Bronchial epithelial cell (primary cell): ENCODE data around the gene HOXD8. TPM values are rescaled to one million over a fixed set of nuclear protein-coding genes. Genes with fewer than 3 reads are reported as not detected.

ENCODE experiments used
- DNase-seq: peaks from one replicate; pipeline ENCODE4 v3.0.0-alpha.2; 2010; ENCODE audit warnings: low read depth
- FAIRE-seq: peaks from 2 replicates; lab custom pipeline; 2011; peaks lifted over from hg19 to GRCh38; lab: Jason Lieb, UNC
- H3K27me3 ChIP-seq: 2 replicates; pipeline ENCODE4 v1.5.1; 2011; ENCODE audit warnings: low read length; ENCODE audit not compliant: control insufficient read depth, insufficient read depth
- H3K36me3 ChIP-seq: 2 replicates; pipeline ENCODE4 v1.5.1; 2011; ENCODE audit warnings: low read length; ENCODE audit not compliant: control insufficient read depth, insufficient read depth
- H3K4me3 ChIP-seq: 2 replicates; pipeline ENCODE4 v1.5.1; 2011; ENCODE audit warnings: mild to moderate bottlenecking, low read depth, low read length, control low read depth
- CTCF ChIP-seq: IDR thresholded peaks from 2 replicates; pipeline ENCODE4 v1.5.1; 2011; ENCODE audit warnings: mild to moderate bottlenecking, moderate library complexity, low read length, control low read depth, inconsistent platforms; ENCODE audit not compliant: insufficient read depth, severe bottlenecking
- total RNA-seq: library from RNA; depleted of rRNA; stranded (reverse); fragments of >200 nt; gene quantifications from 2 replicates; pipeline ENCODE4 v1.2.1, GENCODE V29; 2014

HOXD8 gene
- total RNA-seq, 1 donor from 2014 or later: not detected

GRCh38 chr2:176164611-176165369 is 35.3 kb downstream of the HOXD8 start:
- H3K4me3 ChIP-seq: no peak overlapping the region
- no peaks in the 10 kb centered on the region for H3K36me3 ChIP-seq
- FAIRE-seq (no peak), DNase-seq (no peak)
- peaks cover 70% of the 10 kb centered on the region for H3K27me3 ChIP-seq
- no peak for TF ChIP-seq CTCF

GRCh38 chr2:176165370-176166050 is 36.0 kb downstream of the HOXD8 start:
- peaks cover 68% of the 10 kb centered on the region for H3K27me3 ChIP-seq
- DNase-seq (no peak), FAIRE-seq (no peak)
- no peak for TF ChIP-seq CTCF
- no peaks in the 10 kb centered on the region for H3K36me3 ChIP-seq
- H3K4me3 ChIP-seq: no peak overlapping the region

GRCh38 chr2:176166272-176166671 is 36.8 kb downstream of the HOXD8 start:
- H3K27me3 ChIP-seq: peaks cover 68% of the 10 kb centered on the region

GRCh38 chr2:176167398-176167797 is 37.9 kb downstream of the HOXD8 start:
- Histone ChIP-seq H3K36me3 (no peaks in the 10 kb centered on the region), H3K27me3 (peaks cover 69% of the 10 kb centered on the region), H3K4me3 (no peak overlapping the region)
- FAIRE-seq (no peak), DNase-seq (no peak)
- TF ChIP-seq CTCF: no peak

More at GRCh38 chr2:176166272-176166671, 36.8 kb downstream of the HOXD8 start:
- FAIRE-seq (no peak), DNase-seq (no peak)
- TF ChIP-seq CTCF: no peak
- Histone ChIP-seq H3K4me3 (no peak overlapping the region), H3K36me3 (no peaks in the 10 kb centered on the region)

GRCh38 chr2:176169181-176169580 is 39.7 kb downstream of the HOXD8 start:
- H3K36me3 ChIP-seq: no peaks in the 10 kb centered on the region
- DNase-seq: no peak
- FAIRE-seq: no peak
- no peak for TF ChIP-seq CTCF
- H3K27me3 ChIP-seq: peaks cover 60% of the 10 kb centered on the region
- no peak overlapping the region for H3K4me3 ChIP-seq
